ENCODE data around the gene CFAP73.
"Not testable (repeated sequence)": the region's sequence is repeated elsewhere in the genome, so short reads cannot be mapped to it uniquely, and the experiment has no call there.

The CFAP73 gene

GRCh38 chr12:113112043-113112899 is 37.3 kb upstream of the CFAP73 start:
- no peak for DNase-seq (ENCODE audit: extremely low read depth, low read depth)
- TF ChIP-seq CTCF (IDR thresholded peaks at IDR 0.05; ENCODE audit: low read depth, low read length), result no peak

GRCh38 chr12:113113397-113113796 is 36.1 kb upstream of the CFAP73 start:
- no peak for DNase-seq (ENCODE audit: extremely low read depth, low read depth)
- TF ChIP-seq CTCF (IDR thresholded peaks at IDR 0.05; ENCODE audit: low read depth, low read length), result no peak

GRCh38 chr12:113114447-113115178 is 34.9 kb upstream of the CFAP73 start:
- TF ChIP-seq CTCF (IDR thresholded peaks at IDR 0.05; ENCODE audit: low read depth, low read length), result no peak
- DNase-seq (ENCODE audit: extremely low read depth, low read depth), result no peak

- no peak for DNase-seq (ENCODE audit: extremely low read depth, low read depth)
- no peak for TF ChIP-seq CTCF (IDR thresholded peaks at IDR 0.05; ENCODE audit: low read depth, low read length)
Measured at GRCh38 chr12:113115455-113116126, 33.9 kb upstream of the CFAP73 start.

- TF ChIP-seq CTCF (IDR thresholded peaks at IDR 0.05; ENCODE audit: low read depth, low read length), result no peak
- no peak for DNase-seq (ENCODE audit: extremely low read depth, low read depth)
Measured at GRCh38 chr12:113116875-113117274, 32.6 kb upstream of the CFAP73 start.

- DNase-seq (ENCODE audit: extremely low read depth, low read depth), result not testable (repeated sequence)
Measured at GRCh38 chr12:113117684-113118083, 31.8 kb upstream of the CFAP73 start.

- TF ChIP-seq CTCF (IDR thresholded peaks at IDR 0.05; ENCODE audit: low read depth, low read length), result no peak
- no peak for DNase-seq (ENCODE audit: extremely low read depth, low read depth)
Measured at GRCh38 chr12:113118142-113118541, 31.4 kb upstream of the CFAP73 start.
